HG03159 (cell line): Measurements from ENCODE around the gene UBASH3B.
"Not testable (repeated sequence)": the region's sequence is repeated elsewhere in the genome, so short reads cannot be mapped to it uniquely, and the experiment has no call there.

Experiments
- ATAC-seq: cut with Tn5 transposase; IDR thresholded peaks from one replicate; pipeline ENCODE4 v1.9.1; 2021; ENCODE audit warnings: mild to moderate bottlenecking, moderate library complexity; ENCODE audit not compliant: unreplicated experiment

UBASH3B gene

GRCh38 chr11:122807731-122808477 lies 152.4 kb downstream of the UBASH3B start:
- ATAC-seq = no peak

- peak; percentile 68 for ATAC-seq
Measured at GRCh38 chr11:122808478-122808869, 153.0 kb downstream of the UBASH3B start.

- ATAC-seq = no peak
Measured at GRCh38 chr11:122809866-122810265, 154.3 kb downstream of the UBASH3B start.

GRCh38 chr11:122811721-122812120 lies 156.2 kb downstream of the UBASH3B start:
- ATAC-seq = no peak

GRCh38 chr11:122812638-122813037 lies 157.1 kb downstream of the UBASH3B start:
- ATAC-seq = no peak

DNA sequence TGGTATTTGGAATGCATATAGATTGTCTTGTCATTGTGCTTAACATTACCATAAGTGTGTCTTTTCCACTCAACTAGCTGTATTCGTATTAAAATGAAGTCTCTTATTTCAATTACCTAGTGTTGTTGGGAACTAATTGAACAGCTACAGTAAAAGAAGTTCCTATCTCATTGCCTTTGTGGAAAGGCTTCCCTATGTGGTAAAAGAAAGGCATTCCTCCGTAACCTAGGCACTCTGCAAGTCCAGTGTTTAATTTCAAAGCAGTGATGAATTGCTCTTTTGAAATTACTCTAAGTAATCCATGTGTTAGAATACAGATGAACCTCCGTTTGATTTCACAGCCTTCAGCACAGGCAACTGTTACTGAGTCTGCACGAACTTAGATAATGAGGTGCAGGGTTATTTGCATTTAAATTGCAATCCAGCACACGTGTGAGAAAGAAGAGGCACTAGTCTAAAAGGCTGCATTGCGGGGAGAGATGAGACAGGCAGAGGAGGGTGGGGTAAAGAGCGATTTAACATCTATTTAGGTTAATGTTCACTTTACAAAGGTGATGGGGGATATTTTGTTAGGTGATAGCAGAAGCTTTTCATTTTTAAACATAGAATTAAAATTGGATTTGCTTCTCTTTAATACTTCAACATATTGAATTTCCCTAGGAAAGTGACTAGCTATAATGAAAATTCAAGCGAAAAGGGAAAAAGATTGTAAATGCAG lies 157.8 kb downstream of the UBASH3B start:
- no peak for ATAC-seq

- ATAC-seq = no peak
Measured at GRCh38 chr11:122813894-122814270, 158.4 kb downstream of the UBASH3B start.

DNA sequence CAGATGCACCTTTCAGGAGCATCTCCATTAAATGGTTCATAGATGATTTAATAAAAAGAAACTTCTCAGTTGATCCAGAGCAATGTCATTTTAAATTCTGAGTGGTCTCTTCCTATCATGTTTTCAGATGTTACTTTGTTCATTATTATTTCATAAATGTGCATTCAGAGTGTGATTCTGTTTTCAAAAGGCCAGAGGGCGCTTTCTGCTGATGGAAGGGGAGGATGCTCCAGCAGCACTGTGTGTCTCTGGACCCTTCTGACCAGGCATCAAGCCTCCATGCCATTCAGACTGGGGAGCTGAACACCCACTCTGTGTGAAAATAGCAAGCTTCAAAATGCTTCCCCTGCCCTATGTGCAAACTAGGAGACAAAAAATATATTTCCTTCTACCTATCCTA lies 158.9 kb downstream of the UBASH3B start:
- ATAC-seq = no peak

GRCh38 chr11:122815900-122816299 lies 160.4 kb downstream of the UBASH3B start:
- no peak for ATAC-seq

- no peak for ATAC-seq
Measured at GRCh38 chr11:122816761-122817520, 161.4 kb downstream of the UBASH3B start.

DNA sequence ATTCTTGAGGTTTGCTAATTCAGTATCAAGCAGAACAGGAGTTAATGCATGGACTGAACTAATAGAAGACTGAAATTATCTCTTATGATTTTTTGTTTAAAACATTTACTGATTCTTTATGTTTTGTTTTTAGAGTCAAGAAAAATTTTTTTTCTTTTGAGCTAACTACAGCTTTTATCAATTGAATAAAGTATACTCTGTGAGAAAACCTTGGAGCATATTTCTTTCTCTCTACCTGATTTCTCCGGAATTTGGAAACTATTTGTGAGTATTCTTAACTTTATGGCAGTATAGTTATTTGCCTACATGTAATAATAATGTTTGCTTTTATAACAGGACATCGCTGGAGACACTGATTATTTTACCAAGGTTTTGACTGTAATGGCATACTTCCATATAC lies 164.6 kb downstream of the UBASH3B start:
- ATAC-seq = no peak

DNA sequence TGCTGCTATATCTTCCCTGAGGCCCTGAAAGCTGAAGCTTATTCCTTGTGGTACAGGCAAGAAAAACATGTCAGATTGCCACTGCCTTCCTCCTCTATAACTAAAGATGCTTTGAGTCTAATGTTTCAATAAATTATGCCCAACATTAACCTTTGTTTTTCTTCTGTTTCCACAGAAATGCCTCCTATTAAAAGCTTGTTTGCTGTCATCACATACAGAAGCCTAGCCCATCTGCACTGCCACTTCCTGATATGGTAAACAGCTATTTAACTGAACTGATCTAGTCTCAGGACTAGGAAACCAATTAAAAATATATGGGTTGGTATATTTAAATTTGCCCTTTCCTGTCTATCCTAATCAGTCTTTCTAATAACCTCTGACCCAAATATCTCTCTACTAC lies 165.6 kb downstream of the UBASH3B start:
- no peak for ATAC-seq

DNA sequence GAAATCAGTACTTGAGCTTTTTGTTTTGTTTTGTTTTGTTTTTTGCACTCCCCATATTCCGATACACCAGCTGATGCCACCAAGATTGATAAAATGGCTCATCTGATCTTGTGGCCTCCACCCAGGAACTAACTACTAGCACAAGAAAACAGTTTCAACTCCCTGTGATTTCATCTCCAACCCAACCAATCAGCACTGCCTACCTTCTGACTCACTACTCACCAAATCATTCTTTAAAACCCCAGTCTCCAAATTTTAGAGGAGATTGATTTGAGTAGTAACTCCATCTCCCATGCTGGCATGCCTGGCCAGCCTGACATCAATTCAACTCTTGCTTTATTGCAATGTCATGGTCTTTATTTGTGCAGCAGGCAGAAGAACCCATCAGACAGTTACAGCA lies 166.7 kb downstream of the UBASH3B start:
- ATAC-seq = no peak

DNA sequence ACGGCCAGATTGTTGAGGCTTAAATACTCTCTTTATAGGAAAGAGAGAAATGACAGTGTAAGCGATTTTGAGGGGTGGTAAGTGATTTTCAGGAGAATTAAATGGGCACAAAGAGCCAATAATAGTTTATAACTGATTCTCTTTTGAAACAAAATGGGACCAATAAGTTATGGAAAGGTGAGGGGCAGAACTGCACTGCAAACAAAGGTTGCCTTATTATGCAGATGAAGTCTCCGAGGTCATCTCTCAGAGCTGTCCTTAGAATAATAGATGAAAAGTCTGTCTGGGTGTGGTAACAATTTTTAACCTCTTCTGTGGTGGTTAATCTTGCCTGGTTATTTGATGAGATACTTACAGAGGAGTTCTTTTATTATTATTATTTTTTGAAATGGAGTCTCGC lies 168.0 kb downstream of the UBASH3B start:
- no peak for ATAC-seq

GRCh38 chr11:122829371-122829770 lies 173.8 kb downstream of the UBASH3B start:
- ATAC-seq = not testable (repeated sequence)

GRCh38 chr11:122832297-122832696 lies 176.8 kb downstream of the UBASH3B start:
- ATAC-seq = not testable (repeated sequence)

DNA sequence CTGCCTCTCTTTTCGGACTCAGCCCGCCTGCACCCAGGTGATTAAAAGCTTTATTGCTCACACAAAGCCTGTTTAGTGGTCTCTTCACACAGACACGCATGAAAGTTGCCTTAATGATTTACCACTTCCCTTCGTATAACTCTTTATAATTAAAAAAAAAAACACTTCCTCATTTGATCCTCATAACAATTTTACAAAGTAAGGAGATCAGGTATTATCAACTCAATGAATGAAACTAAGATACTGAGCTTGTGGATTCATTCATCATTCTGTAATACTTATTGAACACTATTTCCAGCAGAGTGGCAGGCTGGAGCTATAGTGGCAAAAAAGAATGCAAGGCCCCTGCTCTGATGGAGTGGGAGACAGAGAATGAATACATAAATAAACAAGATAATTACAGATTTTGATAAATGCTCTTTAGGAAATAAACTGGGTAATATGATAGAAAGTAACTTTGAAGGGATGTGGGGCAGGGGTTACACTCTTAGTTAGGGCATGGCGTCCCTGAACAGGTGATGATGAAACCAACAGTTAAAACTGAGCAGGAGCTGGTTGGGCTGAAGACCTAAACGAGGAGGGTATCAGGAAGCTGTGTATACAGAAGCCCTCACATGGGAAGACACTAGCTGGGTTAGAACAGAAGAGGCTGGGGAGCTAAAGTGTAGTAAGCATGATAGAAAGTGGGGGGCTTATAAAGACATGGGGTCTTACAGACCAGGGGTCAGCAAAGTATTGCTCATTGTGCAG lies 177.4 kb downstream of the UBASH3B start:
- no peak for ATAC-seq

GRCh38 chr11:122833846-122834464 lies 178.4 kb downstream of the UBASH3B start:
- ATAC-seq = no peak

DNA sequence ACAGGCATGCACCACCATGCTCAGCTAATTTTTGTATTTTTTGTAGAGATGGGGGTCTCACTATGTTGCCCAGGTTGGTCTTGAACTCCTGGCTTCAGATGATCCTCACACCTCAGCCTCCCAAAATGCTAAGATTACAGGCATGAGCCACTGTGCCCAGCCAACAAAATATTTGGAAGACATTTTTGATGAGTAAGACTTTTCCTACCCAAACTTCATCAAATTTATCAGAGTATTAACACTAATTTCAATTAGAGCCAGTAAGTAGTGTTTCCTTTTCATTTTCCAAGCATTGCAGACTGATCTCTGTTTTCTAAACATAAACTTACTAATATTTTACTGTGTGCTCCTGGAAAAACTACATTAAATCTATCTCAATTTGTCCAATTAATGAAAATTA lies 181.4 kb downstream of the UBASH3B start:
- no peak for ATAC-seq

DNA sequence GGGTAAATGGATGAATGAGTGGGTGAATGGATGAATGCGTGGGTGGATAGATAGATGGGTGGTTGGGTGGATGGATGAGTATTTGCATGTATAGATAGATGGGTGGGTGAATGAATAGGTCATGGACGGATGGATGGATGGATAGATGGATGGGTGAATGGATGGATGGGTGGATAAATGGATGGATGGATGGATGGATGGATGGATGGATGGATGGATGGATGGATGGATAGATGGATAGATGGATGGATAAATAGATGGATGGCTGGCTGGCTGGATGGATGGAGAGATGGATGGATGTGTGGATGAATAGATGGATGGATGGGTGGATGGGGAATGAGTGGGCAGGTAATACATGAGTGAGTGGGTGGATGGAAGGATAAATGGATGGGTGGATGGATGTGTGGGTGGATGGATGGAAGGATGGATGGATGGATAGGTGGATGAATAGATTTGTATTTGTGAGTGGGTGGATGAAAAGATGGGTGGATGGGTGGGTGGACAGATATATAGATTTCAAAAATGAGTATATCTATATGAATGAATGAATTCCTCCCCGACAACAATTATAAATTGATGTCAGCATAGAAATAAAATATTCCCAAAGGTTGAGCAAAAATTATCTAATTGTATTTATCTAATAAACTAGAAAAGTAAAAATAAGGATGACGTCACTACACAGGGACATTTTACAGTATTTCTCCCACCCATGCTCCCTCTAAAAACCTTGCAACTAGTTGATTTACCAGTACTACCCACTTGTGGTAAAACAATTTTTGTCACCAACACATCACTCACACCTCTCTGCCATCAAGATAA lies 182.2 kb downstream of the UBASH3B start:
- ATAC-seq = no peak
